Measurements from ENCODE around the gene SLC38A10.

SLC38A10 gene

DNA sequence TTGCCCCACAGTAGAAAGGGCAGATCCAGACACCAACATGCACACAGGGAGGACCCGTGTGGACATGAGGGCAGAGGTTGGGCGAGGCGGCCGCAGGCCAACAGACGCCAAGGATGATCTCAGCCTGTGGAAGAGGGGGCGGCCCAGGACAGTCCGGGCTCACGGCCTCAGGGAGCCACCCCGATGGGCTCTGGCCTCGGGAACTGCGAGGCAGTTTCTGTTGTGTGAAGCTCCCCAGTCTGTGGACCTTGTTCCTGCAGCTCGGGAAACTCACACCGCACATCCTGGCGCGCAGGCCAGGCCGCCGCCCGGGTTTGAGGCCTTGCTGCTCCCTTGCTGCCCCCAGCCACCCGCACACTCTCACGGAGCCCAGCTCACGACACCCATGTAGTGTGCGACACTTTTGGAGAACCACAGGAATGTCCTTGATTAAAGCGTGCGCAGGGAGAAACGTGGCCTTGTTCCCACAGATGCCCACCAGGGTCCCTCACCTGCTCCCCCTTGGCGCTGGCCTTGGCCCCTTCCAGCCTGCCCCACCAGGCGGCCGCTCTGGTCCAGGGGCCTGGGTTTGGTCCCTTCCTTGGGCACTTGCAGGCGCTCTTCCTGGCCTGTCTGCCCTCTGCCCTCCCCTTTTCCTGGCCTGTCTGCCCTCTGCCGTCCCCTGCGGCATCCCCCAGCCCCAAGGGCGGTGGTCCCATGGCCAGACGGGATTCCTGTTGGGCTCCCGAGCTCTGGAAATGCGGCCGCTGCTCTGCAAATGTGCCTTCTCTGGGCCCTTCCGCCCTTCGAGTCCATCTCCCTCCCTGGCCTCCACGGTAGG, 9.3 kb upstream of the SLC38A10 start:
- Histone ChIP-seq H4K91ac (ENCODE audit: low read length) (peak overlapping the region; percentile 9), H3K9ac (ENCODE audit: low read length) (no peak overlapping the region), H2BK15ac (ENCODE audit: low read depth, poor library complexity, severe bottlenecking) (no peak overlapping the region), H4K8ac (ENCODE audit: low read length) (no peak overlapping the region), H3K79me1 (replicated peaks; ENCODE audit: low read length, poor library complexity, severe bottlenecking) (no peaks in the 10 kb centered on the region), H3K36me3 (ENCODE audit: control insufficient read depth in 1 of 2, insufficient read depth in 2 of 2, low read depth in 1 of 2, low read length in 2 of 2) (no peaks in the 10 kb centered on the region), H2BK120ac (ENCODE audit: low read depth, low read length) (no peak overlapping the region), H3K9me3 (ENCODE audit: control insufficient read depth, low read length) (no peaks in the 10 kb centered on the region), H3K27ac (ENCODE audit: low read length, poor library complexity, severe bottlenecking) (no peak overlapping the region), H2AK5ac (ENCODE audit: low read length, severe bottlenecking) (no peak overlapping the region), H3K4me2 (ENCODE audit: low read length, poor library complexity, severe bottlenecking) (no peak overlapping the region), H3K4me1 (ENCODE audit: control insufficient read depth, insufficient read depth, low read depth, low read length) (peaks cover 9% of the 10 kb centered on the region), H3K27me3 (ENCODE audit: control insufficient read depth in 1 of 2, insufficient read depth in 1 of 2, low read length in 2 of 2) (peaks cover 0 to 25% of the 10 kb centered on the region in 2 experiments), H2AFZ (ENCODE audit: low read depth, low read length) (no peak overlapping the region), H2BK5ac (ENCODE audit: low read depth, low read length, poor library complexity, severe bottlenecking) (no peak overlapping the region), H2BK12ac (ENCODE audit: low read length in 2 of 2) (no peak overlapping the region), H3K4me3 (ENCODE audit: insufficient read depth in 1 of 2, low read depth in 1 of 2, low read length in 2 of 2) (no peak overlapping the region), H3K23ac (ENCODE audit: low read length in 2 of 2) (no peak overlapping the region), H3K4ac (ENCODE audit: low read depth in 1 of 2, low read length in 2 of 2) (no peak overlapping the region), H3K14ac (ENCODE audit: low read length in 2 of 2) (no peak overlapping the region), H3K18ac (ENCODE audit: low read depth in 1 of 2, low read length in 2 of 2) (no peak overlapping the region)
- DNase-seq, result no peak
- WGBS, result 96% methylated on average over 39 of the region's 39 CpGs

DNA sequence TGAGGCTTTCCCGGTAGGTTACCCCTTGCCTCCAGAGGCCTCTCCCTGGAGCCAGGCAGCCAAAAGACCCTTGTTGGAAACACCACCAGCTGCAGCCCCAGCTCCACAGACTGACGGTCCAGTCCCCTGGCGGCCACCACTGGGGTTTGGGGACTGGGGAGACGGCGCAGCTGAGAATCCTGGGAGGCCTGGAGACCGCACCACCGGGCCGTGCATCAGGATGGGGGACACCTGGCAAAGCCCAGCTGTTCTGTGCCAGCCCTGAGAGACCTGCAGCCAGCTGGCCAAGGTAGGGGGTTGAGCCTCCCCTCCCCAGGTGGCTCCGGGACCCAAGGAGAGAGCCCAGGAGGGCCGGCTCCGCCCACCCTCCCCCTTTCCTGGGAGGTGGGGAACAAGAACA, 8.3 kb upstream of the SLC38A10 start:
- H2BK12ac ChIP-seq (ENCODE audit: low read length in 2 of 2), result no peak overlapping the region
- H4K91ac ChIP-seq (ENCODE audit: low read length), result no peak overlapping the region
- H3K4me2 ChIP-seq (ENCODE audit: low read length, poor library complexity, severe bottlenecking), result no peak overlapping the region

DNA sequence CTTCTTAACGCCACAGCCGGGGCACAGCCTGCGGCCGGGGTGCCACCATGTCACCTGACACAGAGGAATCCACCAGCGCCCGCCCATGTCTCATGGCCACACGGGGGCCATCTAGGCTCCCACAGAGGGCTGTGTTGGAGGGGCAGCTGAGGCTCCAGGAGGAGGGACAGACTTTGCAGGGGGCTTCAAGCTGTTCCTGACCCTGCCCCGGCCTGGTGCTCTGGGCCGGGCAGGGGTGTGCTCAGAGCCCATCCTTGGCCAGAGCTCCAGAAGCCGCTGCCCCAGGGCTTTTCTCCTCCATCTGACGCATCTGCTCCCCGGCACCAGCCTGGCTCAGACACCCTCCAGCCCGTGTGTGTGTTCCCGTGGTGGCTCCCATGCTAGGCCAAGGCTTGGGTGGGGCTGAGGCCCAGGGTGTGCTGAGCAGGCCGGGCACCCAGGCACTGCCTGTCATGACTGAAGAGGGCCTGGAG, 7.8 kb upstream of the SLC38A10 start:
- Histone ChIP-seq H3K18ac (ENCODE audit: low read depth in 1 of 2, low read length in 2 of 2) (no peak overlapping the region), H2BK15ac (ENCODE audit: low read depth, poor library complexity, severe bottlenecking) (peak overlapping the region; percentile 19), H2BK120ac (ENCODE audit: low read depth, low read length) (no peak overlapping the region), H3K14ac (ENCODE audit: low read length in 2 of 2) (no peak overlapping the region), H3K79me1 (replicated peaks; ENCODE audit: low read length, poor library complexity, severe bottlenecking) (no peaks in the 10 kb centered on the region), H3K4me2 (ENCODE audit: low read length, poor library complexity, severe bottlenecking) (no peak overlapping the region), H3K9ac (ENCODE audit: low read length) (no peak overlapping the region), H3K36me3 (ENCODE audit: control insufficient read depth in 1 of 2, insufficient read depth in 2 of 2, low read depth in 1 of 2, low read length in 2 of 2) (no peaks in the 10 kb centered on the region), H2AK5ac (ENCODE audit: low read length, severe bottlenecking) (no peak overlapping the region), H3K27ac (ENCODE audit: low read length, poor library complexity, severe bottlenecking) (no peak overlapping the region), H3K4me1 (ENCODE audit: control insufficient read depth, insufficient read depth, low read depth, low read length) (peaks cover 5% of the 10 kb centered on the region), H4K91ac (ENCODE audit: low read length) (no peak overlapping the region), H2BK5ac (ENCODE audit: low read depth, low read length, poor library complexity, severe bottlenecking) (no peak overlapping the region), H3K23ac (ENCODE audit: low read length in 2 of 2) (no peak overlapping the region), H3K27me3 (ENCODE audit: control insufficient read depth in 1 of 2, insufficient read depth in 1 of 2, low read length in 2 of 2) (peaks cover 0 to 25% of the 10 kb centered on the region in 2 experiments), H3K9me3 (ENCODE audit: control insufficient read depth, low read length) (no peaks in the 10 kb centered on the region), H2BK12ac (ENCODE audit: low read length in 2 of 2) (no peak overlapping the region), H2AFZ (ENCODE audit: low read depth, low read length) (no peak overlapping the region), H4K8ac (ENCODE audit: low read length) (no peak overlapping the region), H3K4ac (ENCODE audit: low read depth in 1 of 2, low read length in 2 of 2) (no peak overlapping the region), H3K4me3 (ENCODE audit: insufficient read depth in 1 of 2, low read depth in 1 of 2, low read length in 2 of 2) (no peak overlapping the region)
- DNase-seq, result no peak
- WGBS, result 86% methylated on average over 15 of the region's 15 CpGs

More for the DNA sequence above, 8.3 kb upstream of the SLC38A10 start:
- H3K79me1 ChIP-seq (replicated peaks; ENCODE audit: low read length, poor library complexity, severe bottlenecking), result no peaks in the 10 kb centered on the region
- no peak overlapping the region for H3K4me3 ChIP-seq (ENCODE audit: insufficient read depth in 1 of 2, low read depth in 1 of 2, low read length in 2 of 2)
- H2BK5ac ChIP-seq (ENCODE audit: low read depth, low read length, poor library complexity, severe bottlenecking), result no peak overlapping the region
- H4K8ac ChIP-seq (ENCODE audit: low read length), result no peak overlapping the region
- H3K4ac ChIP-seq (ENCODE audit: low read depth in 1 of 2, low read length in 2 of 2), result no peak overlapping the region
- H3K9me3 ChIP-seq (ENCODE audit: control insufficient read depth, low read length), result no peaks in the 10 kb centered on the region
- no peak overlapping the region for H3K27ac ChIP-seq (ENCODE audit: low read length, poor library complexity, severe bottlenecking)
- DNase-seq, result no peak
- no peak overlapping the region for H2BK120ac ChIP-seq (ENCODE audit: low read depth, low read length)
- no peaks in the 10 kb centered on the region for H3K36me3 ChIP-seq (ENCODE audit: control insufficient read depth in 1 of 2, insufficient read depth in 2 of 2, low read depth in 1 of 2, low read length in 2 of 2)
- H2BK15ac ChIP-seq (ENCODE audit: low read depth, poor library complexity, severe bottlenecking), result no peak overlapping the region
- peaks cover 5% of the 10 kb centered on the region for H3K4me1 ChIP-seq (ENCODE audit: control insufficient read depth, insufficient read depth, low read depth, low read length)
- H3K9ac ChIP-seq (ENCODE audit: low read length), result no peak overlapping the region
- H2AFZ ChIP-seq (ENCODE audit: low read depth, low read length), result no peak overlapping the region
- H2AK5ac ChIP-seq (ENCODE audit: low read length, severe bottlenecking), result no peak overlapping the region
- 96% methylated on average over 11 of the region's 11 CpGs for WGBS
- H3K27me3 ChIP-seq (ENCODE audit: control insufficient read depth in 1 of 2, insufficient read depth in 1 of 2, low read length in 2 of 2), result peaks cover 0 to 25% of the 10 kb centered on the region in 2 experiments
- no peak overlapping the region for H3K23ac ChIP-seq (ENCODE audit: low read length in 2 of 2)
- no peak overlapping the region for H3K18ac ChIP-seq (ENCODE audit: low read depth in 1 of 2, low read length in 2 of 2)
- no peak overlapping the region for H3K14ac ChIP-seq (ENCODE audit: low read length in 2 of 2)

DNA sequence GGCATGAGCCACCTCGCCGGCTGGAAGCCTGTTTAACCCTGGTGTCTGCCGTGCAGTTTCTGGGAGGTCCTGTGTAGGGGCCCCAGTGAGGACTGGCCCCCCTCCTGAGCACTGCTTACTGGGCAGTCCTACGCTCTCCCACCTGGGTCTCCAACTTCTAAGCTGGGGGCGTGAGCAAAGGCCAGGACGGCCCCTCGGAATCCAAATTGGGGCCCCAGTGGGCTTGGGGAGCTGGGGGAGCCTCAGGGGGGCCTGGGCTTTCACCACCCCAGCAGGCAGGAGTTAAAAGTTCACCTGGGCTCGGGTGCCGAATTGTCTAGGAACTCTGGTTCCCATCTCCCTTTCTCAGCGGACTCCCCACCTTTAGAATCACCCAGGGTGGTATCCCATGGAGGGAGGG, 7.2 kb upstream of the SLC38A10 start:
- no peak overlapping the region for H2BK15ac ChIP-seq (ENCODE audit: low read depth, poor library complexity, severe bottlenecking)
- H3K27me3 ChIP-seq (ENCODE audit: control insufficient read depth in 1 of 2, insufficient read depth in 1 of 2, low read length in 2 of 2), result peaks cover 0 to 25% of the 10 kb centered on the region in 2 experiments
- no peak overlapping the region for H3K18ac ChIP-seq (ENCODE audit: low read depth in 1 of 2, low read length in 2 of 2)
- no peak overlapping the region for H2AK5ac ChIP-seq (ENCODE audit: low read length, severe bottlenecking)
- H3K23ac ChIP-seq (ENCODE audit: low read length in 2 of 2), result no peak overlapping the region
- no peak overlapping the region for H2BK12ac ChIP-seq (ENCODE audit: low read length in 2 of 2)
- no peaks in the 10 kb centered on the region for H3K36me3 ChIP-seq (ENCODE audit: control insufficient read depth in 1 of 2, insufficient read depth in 2 of 2, low read depth in 1 of 2, low read length in 2 of 2)
- no peak overlapping the region for H3K4me3 ChIP-seq (ENCODE audit: insufficient read depth in 1 of 2, low read depth in 1 of 2, low read length in 2 of 2)
- H3K4me2 ChIP-seq (ENCODE audit: low read length, poor library complexity, severe bottlenecking), result no peak overlapping the region
- peaks cover 5% of the 10 kb centered on the region for H3K4me1 ChIP-seq (ENCODE audit: control insufficient read depth, insufficient read depth, low read depth, low read length)
- no peak for DNase-seq
- H4K91ac ChIP-seq (ENCODE audit: low read length), result no peak overlapping the region
- no peak overlapping the region for H3K9ac ChIP-seq (ENCODE audit: low read length)
- no peak overlapping the region for H3K14ac ChIP-seq (ENCODE audit: low read length in 2 of 2)
- H4K8ac ChIP-seq (ENCODE audit: low read length), result no peak overlapping the region
- no peak overlapping the region for H3K27ac ChIP-seq (ENCODE audit: low read length, poor library complexity, severe bottlenecking)
- no peak overlapping the region for H2AFZ ChIP-seq (ENCODE audit: low read depth, low read length)
- H3K4ac ChIP-seq (ENCODE audit: low read depth in 1 of 2, low read length in 2 of 2), result no peak overlapping the region
- no peak overlapping the region for H2BK5ac ChIP-seq (ENCODE audit: low read depth, low read length, poor library complexity, severe bottlenecking)
- no peaks in the 10 kb centered on the region for H3K9me3 ChIP-seq (ENCODE audit: control insufficient read depth, low read length)
- no peaks in the 10 kb centered on the region for H3K79me1 ChIP-seq (replicated peaks; ENCODE audit: low read length, poor library complexity, severe bottlenecking)
- 89% methylated on average over 10 of the region's 10 CpGs for WGBS
- H2BK120ac ChIP-seq (ENCODE audit: low read depth, low read length), result no peak overlapping the region
